Sigmoid colon (tissue), 4 donors: ENCODE data around the gene WDR88.

ENCODE experiments used
- POLR2A ChIP-seq, 2 donors: fragments of 450-650 bp; IDR thresholded peaks; one replicate each; pipeline ENCODE4 v1.6.1; 2016; ENCODE audit warnings: antibody characterized with exemption in 2 of 2, mild to moderate bottlenecking in 2 of 2, moderate library complexity in 2 of 2
- POLR2AphosphoS5 ChIP-seq, 4 donors: sonication (generic); formaldehyde crosslinking; IDR thresholded peaks; one replicate each; pipeline ENCODE4 v1.6.1; 2017; ENCODE audit warnings: antibody characterized with exemption in 4 of 4
- TF ChIP-seq, protein P1 (sequence below), 4 experiments: fragments of 450-650 bp in 3 of 4; fragments of 200-600 bp in 1 of 4; IDR thresholded peaks; one replicate each; pipeline ENCODE4 v1.5.1; 2016 to 2019; ENCODE audit warnings: antibody characterized with exemption in 4 of 4, mild to moderate bottlenecking in 3 of 4, moderate library complexity in 2 of 4

DNA sequence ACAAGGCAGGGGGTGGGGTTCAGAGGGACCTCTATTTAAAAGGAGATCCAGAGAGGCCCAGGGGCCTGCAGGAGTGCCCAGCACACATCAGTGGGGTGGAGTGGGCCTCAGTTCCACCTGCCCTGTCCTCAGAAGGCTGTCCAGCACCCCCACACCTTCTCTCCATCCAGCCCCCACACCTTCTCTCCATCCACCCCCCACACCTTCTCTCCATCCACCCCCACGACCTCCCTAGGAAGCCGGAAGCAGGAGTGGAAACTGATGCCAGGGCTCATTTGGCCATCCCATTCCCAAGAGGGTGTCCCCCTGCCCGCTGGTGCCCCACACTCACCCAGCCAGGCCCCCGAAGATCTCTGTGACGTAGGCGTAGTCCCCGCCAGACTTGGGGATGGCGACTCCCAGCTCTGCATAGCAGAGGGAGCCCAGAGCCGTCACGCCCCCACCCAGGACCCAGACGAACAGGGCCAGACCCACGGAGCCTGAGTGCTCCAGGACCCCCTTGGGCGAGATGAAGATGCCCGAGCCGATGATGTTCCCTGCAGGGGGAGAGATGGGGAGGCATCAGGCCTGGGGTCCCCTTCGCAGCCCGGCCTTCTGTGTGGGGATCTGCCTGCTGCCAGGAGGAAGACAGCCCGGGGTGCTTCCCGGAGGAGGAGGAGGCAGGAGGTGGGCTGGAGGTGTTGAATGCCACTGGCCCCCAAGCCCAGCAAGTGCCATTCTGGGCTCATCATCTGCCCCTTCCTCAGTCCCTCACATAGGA, 83.7 kb downstream of the WDR88 start:
- TF ChIP-seq, protein P1, sequence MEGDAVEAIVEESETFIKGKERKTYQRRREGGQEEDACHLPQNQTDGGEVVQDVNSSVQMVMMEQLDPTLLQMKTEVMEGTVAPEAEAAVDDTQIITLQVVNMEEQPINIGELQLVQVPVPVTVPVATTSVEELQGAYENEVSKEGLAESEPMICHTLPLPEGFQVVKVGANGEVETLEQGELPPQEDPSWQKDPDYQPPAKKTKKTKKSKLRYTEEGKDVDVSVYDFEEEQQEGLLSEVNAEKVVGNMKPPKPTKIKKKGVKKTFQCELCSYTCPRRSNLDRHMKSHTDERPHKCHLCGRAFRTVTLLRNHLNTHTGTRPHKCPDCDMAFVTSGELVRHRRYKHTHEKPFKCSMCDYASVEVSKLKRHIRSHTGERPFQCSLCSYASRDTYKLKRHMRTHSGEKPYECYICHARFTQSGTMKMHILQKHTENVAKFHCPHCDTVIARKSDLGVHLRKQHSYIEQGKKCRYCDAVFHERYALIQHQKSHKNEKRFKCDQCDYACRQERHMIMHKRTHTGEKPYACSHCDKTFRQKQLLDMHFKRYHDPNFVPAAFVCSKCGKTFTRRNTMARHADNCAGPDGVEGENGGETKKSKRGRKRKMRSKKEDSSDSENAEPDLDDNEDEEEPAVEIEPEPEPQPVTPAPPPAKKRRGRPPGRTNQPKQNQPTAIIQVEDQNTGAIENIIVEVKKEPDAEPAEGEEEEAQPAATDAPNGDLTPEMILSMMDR (IDR thresholded peaks at IDR 0.05) = no peak
- no peak for TF ChIP-seq POLR2A (IDR thresholded peaks at IDR 0.05)
- TF ChIP-seq POLR2AphosphoS5 (IDR thresholded peaks at IDR 0.05) = no peak
